Skeletal muscle cell (primary cell): ENCODE data around the gene MSL3B.

ENCODE experiments used
- DNase-seq: peaks from one replicate; pipeline ENCODE4 v3.0.0-alpha.2; 2010; ENCODE audit warnings: low read depth
- H3K4me3 ChIP-seq: 2 replicates; pipeline ENCODE4 v1.5.1; 2011; ENCODE audit warnings: low read depth, mild to moderate bottlenecking, control low read depth, low read length, moderate library complexity

Gene MSL3B

GRCh38 chr2:233837694-233838229 lies 30.4 kb downstream of the MSL3B start:
- no peak for DNase-seq
- no peak overlapping the region for H3K4me3 ChIP-seq

- DNase-seq, result no peak
- no peak overlapping the region for H3K4me3 ChIP-seq
Measured at GRCh38 chr2:233836359-233836758, 31.8 kb downstream of the MSL3B start.

GRCh38 chr2:233835230-233836186 lies 32.7 kb downstream of the MSL3B start:
- no peak for DNase-seq
- H3K4me3 ChIP-seq, result no peak overlapping the region

GRCh38 chr2:233833345-233833744 lies 34.8 kb downstream of the MSL3B start:
- H3K4me3 ChIP-seq, result no peak overlapping the region
- no peak for DNase-seq

- DNase-seq, result no peak
- H3K4me3 ChIP-seq, result no peak overlapping the region
Measured at GRCh38 chr2:233832869-233833311, 35.3 kb downstream of the MSL3B start.

- no peak overlapping the region for H3K4me3 ChIP-seq
- no peak for DNase-seq
Measured at GRCh38 chr2:233832414-233832813, 35.8 kb downstream of the MSL3B start.

- no peak for DNase-seq
- no peak overlapping the region for H3K4me3 ChIP-seq
Measured at GRCh38 chr2:233831861-233832260, 36.3 kb downstream of the MSL3B start.

- DNase-seq, result no peak
Measured at GRCh38 chr2:233831011-233831721, 37.0 kb downstream of the MSL3B start.

GRCh38 chr2:233830111-233830802 lies 37.9 kb downstream of the MSL3B start:
- no peak for DNase-seq
- no peak overlapping the region for H3K4me3 ChIP-seq

More at GRCh38 chr2:233831011-233831721, 37.0 kb downstream of the MSL3B start:
- no peak overlapping the region for H3K4me3 ChIP-seq

GRCh38 chr2:233829193-233830110 lies 38.7 kb downstream of the MSL3B start:
- no peak overlapping the region for H3K4me3 ChIP-seq
- no peak for DNase-seq

GRCh38 chr2:233828546-233829192 lies 39.5 kb downstream of the MSL3B start:
- DNase-seq, result no peak
- H3K4me3 ChIP-seq, result no peak overlapping the region

- DNase-seq, result no peak
- no peak overlapping the region for H3K4me3 ChIP-seq
Measured at GRCh38 chr2:233824373-233824772, 43.8 kb downstream of the MSL3B start.

- no peak for DNase-seq
- H3K4me3 ChIP-seq, result no peak overlapping the region
Measured at GRCh38 chr2:233823731-233824121, 44.5 kb downstream of the MSL3B start.

GRCh38 chr2:233822781-233823730 lies 45.1 kb downstream of the MSL3B start:
- no peak overlapping the region for H3K4me3 ChIP-seq
- DNase-seq, result no peak

- no peak for DNase-seq
- H3K4me3 ChIP-seq, result no peak overlapping the region
Measured at GRCh38 chr2:233822101-233822771, 46.0 kb downstream of the MSL3B start.

- DNase-seq, result no peak
- H3K4me3 ChIP-seq, result no peak overlapping the region
Measured at GRCh38 chr2:233821709-233822100, 46.5 kb downstream of the MSL3B start.

GRCh38 chr2:233821196-233821595 lies 47.0 kb downstream of the MSL3B start:
- DNase-seq, result no peak
- no peak overlapping the region for H3K4me3 ChIP-seq
